HG02870 (cell line): Measurements from ENCODE around the gene NFAT5.

Experiments
- ATAC-seq: cut with Tn5 transposase; IDR thresholded peaks from one replicate; pipeline ENCODE4 v1.9.1; 2021; ENCODE audit warnings: mild to moderate bottlenecking, moderate library complexity; ENCODE audit not compliant: unreplicated experiment

Gene NFAT5

GRCh38 chr16:69590590-69590989, 24.8 kb downstream of the NFAT5 start:
- ATAC-seq: no peak

- no peak for ATAC-seq
Observed at GRCh38 chr16:69593751-69594255, 28.0 kb downstream of the NFAT5 start.

- ATAC-seq: no peak
Observed at GRCh38 chr16:69595127-69596036, 29.6 kb downstream of the NFAT5 start.

GRCh38 chr16:69596801-69597200, 31.0 kb downstream of the NFAT5 start:
- no peak for ATAC-seq

- ATAC-seq: no peak
Observed at GRCh38 chr16:69598045-69598444, 32.3 kb downstream of the NFAT5 start.

GRCh38 chr16:69599731-69600130, 34.0 kb downstream of the NFAT5 start:
- no peak for ATAC-seq

GRCh38 chr16:69600202-69600601, 34.4 kb downstream of the NFAT5 start:
- ATAC-seq: no peak

GRCh38 chr16:69601250-69601649, 35.5 kb downstream of the NFAT5 start:
- ATAC-seq: no peak

- ATAC-seq: no peak
Observed at GRCh38 chr16:69606985-69607384, 41.2 kb downstream of the NFAT5 start.

GRCh38 chr16:69607674-69608073, 41.9 kb downstream of the NFAT5 start:
- ATAC-seq: no peak

GRCh38 chr16:69610356-69610755, 44.6 kb downstream of the NFAT5 start:
- ATAC-seq: no peak

GRCh38 chr16:69611103-69611640, 45.4 kb downstream of the NFAT5 start:
- no peak for ATAC-seq

GRCh38 chr16:69613378-69614154, 47.8 kb downstream of the NFAT5 start:
- no peak for ATAC-seq

- ATAC-seq: no peak
Observed at GRCh38 chr16:69615528-69615927, 49.8 kb downstream of the NFAT5 start.

GRCh38 chr16:69616082-69616481, 50.3 kb downstream of the NFAT5 start:
- no peak for ATAC-seq

GRCh38 chr16:69618307-69618706, 52.5 kb downstream of the NFAT5 start:
- no peak for ATAC-seq

GRCh38 chr16:69618721-69619120, 53.0 kb downstream of the NFAT5 start:
- ATAC-seq: no peak

GRCh38 chr16:69619514-69619913, 53.7 kb downstream of the NFAT5 start:
- no peak for ATAC-seq

GRCh38 chr16:69620573-69620972, 54.8 kb downstream of the NFAT5 start:
- no peak for ATAC-seq

GRCh38 chr16:69621225-69621624, 55.5 kb downstream of the NFAT5 start:
- no peak for ATAC-seq

- ATAC-seq: no peak
Observed at GRCh38 chr16:69626256-69626655, 60.5 kb downstream of the NFAT5 start.
